H1 (cell line): Measurements from ENCODE around the gene GOLIM4. TPM values are rescaled to one million over a fixed set of nuclear protein-coding genes. Genes with fewer than 3 reads are reported as not detected.

Experiments
- BCL11A ChIP-seq, 2 experiments: IDR thresholded peaks; one replicate each; pipeline ENCODE4 v1.6.1; 2011; ENCODE audit warnings: low read depth in 2 of 2, low read length in 2 of 2, mild to moderate bottlenecking in 2 of 2
- CBX8 ChIP-seq: fragments of 300-800, 300-1000 bp; sonication (generic); IDR thresholded peaks from 2 replicates; pipeline ENCODE4 v1.7.1; 2016; ENCODE audit warnings: low read depth, low read length, borderline replicate concordance
- CEBPB ChIP-seq: IDR thresholded peaks from 2 replicates; pipeline ENCODE4 v1.6.1; 2012; ENCODE audit warnings: low read depth, low read length
- CHD7 ChIP-seq: fragments of 300-600 bp; sonication (generic); IDR thresholded peaks from 2 replicates; pipeline ENCODE4 v1.7.1; 2012; ENCODE audit warnings: low read length, moderate library complexity, mild to moderate bottlenecking, inconsistent platforms; ENCODE audit not compliant: insufficient replicate concordance
- EP300 ChIP-seq, 2 experiments: IDR thresholded peaks; 1 replicate in 1 of 2; 2 replicates in 1 of 2; pipeline ENCODE4 v1.6.1; 2011 to 2012; ENCODE audit warnings: low read depth in 2 of 2, low read length in 2 of 2, mild to moderate bottlenecking in 2 of 2, borderline replicate concordance in 1 of 2, inconsistent platforms in 1 of 2, moderate library complexity in 1 of 2
- GABPA ChIP-seq: IDR thresholded peaks from 2 replicates; pipeline ENCODE4 v1.6.1; 2011; ENCODE audit warnings: mild to moderate bottlenecking, low read length, moderate library complexity, borderline replicate concordance; ENCODE audit not compliant: insufficient read depth
- HDAC6 ChIP-seq: IDR thresholded peaks from one replicate; pipeline ENCODE4 v1.7.1; 2012; ENCODE audit warnings: low read depth, mild to moderate bottlenecking, inconsistent platforms, low read length, moderate library complexity
- RAD21 ChIP-seq, 2 experiments: IDR thresholded peaks in 1 of 2; conservative IDR thresholded peaks in 1 of 2; 2 replicates each; pipeline ENCODE4 v1.6.1; 2011; ENCODE audit warnings: low read depth in 2 of 2, low read length in 2 of 2, improper control_type of control experiment in 1 of 2, inconsistent platforms in 1 of 2, mild to moderate bottlenecking in 1 of 2, moderate library complexity in 1 of 2
- polyA plus RNA-seq, 7 experiments: library from polyadenylated mRNA; depleted of rRNA in 3 of 7; stranded (reverse) in 5 of 7; unstranded in 2 of 7; fragments of >200 nt in 5 of 7; fragments of 200-250 nt in 2 of 7; gene quantifications; 1 replicate in 5 of 7; 2 replicates in 1 of 7; 4 replicates in 1 of 7; pipeline versions ENCODE4 v1.2.1 to v1.2.3, GENCODE V29; 2011 to 2013; ENCODE audit warnings: missing spikeins in 2 of 7, mixed read lengths in 2 of 7
- total RNA-seq: library from RNA; stranded (reverse); fragmentation: NEBNext Ultra II Directional; extraction: Animal tissue kit (Norgen Biotek cat#: 25700); gene quantifications from 2 replicates; pipeline ENCODE4 v1.2.1, GENCODE V29; 2021

GOLIM4 gene
- total and polyA plus RNA-seq, 2 of the 8 experiments (the other 6 are each of a cell fraction or from before 2014, with no cell fraction given): 5.6 to 29.7 TPM

- no peak for TF ChIP-seq CHD7
- TF ChIP-seq EP300 (IDR thresholded peaks at IDR 0.05; ENCODE audit: borderline replicate concordance in 1 of 2, low read depth in 2 of 2, low read length in 2 of 2): no peak
- TF ChIP-seq HDAC6: no peak
- TF ChIP-seq CBX8: no peak
- no peak for TF ChIP-seq BCL11A (IDR thresholded peaks at IDR 0.05; ENCODE audit: low read depth in 2 of 2, low read length in 2 of 2)
- no peak for TF ChIP-seq CEBPB
- TF ChIP-seq RAD21 (IDR thresholded peaks at IDR 0.05 in 1 of 2, conservative IDR thresholded peaks at IDR 0.05 in 1 of 2; ENCODE audit: low read depth in 2 of 2, low read length in 2 of 2): no peak
- no peak for TF ChIP-seq GABPA
These were observed 32.6 kb downstream of the GOLIM4 start (continued) for GRCh38 chr3:168063122-168063521.
